HEK293T (cell line): ENCODE measurements around the gene KCNK4.

ENCODE experiments used
- BHLHE40 ChIP-seq: fragments of 450-650 bp; IDR thresholded peaks from 2 replicates; pipeline ENCODE4 v1.6.1; 2016; ENCODE audit warnings: mild to moderate bottlenecking, moderate library complexity, borderline replicate concordance
- FOXK2 ChIP-seq: fragments of 450-650 bp; IDR thresholded peaks from 2 replicates; pipeline ENCODE4 v1.6.1; 2016; ENCODE audit warnings: mild to moderate bottlenecking
- FOXM1 ChIP-seq: fragments of 450-650 bp; IDR thresholded peaks from 2 replicates; pipeline ENCODE4 v1.6.1; 2017; ENCODE audit warnings: mild to moderate bottlenecking, borderline replicate concordance
- ZNF384 ChIP-seq: fragments of 450-650 bp; IDR thresholded peaks from 2 replicates; pipeline ENCODE4 v1.6.1; 2016

DNA sequence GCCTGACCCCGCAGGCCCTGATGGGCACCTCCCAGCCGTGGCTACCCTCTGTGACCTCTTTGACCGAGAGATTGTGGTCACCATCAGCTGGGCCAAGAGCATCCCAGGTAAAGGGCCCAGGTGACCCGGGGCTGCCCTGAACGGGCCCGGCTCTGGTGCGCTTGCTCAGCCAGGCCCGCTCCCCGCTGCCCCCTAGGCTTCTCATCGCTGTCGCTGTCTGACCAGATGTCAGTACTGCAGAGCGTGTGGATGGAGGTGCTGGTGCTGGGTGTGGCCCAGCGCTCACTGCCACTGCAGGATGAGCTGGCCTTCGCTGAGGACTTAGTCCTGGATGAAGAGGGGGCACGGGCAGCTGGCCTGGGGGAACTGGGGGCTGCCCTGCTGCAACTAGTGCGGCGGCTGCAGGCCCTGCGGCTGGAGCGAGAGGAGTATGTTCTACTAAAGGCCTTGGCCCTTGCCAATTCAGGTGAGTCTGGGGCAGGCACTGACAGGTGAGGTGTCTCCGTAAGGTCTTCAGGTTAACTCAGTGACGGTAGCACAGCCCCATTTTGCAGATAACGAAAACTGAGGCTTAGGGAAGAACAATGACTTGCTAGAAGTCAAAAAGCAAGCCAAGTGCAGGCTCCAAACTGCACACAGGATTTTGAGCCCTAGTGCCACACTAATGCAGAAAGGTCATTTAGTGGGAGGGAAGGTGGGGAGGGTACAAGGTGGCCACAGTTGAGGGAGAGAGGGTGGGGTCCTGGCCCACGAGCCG is 23.9 kb downstream of the KCNK4 start:
- TF ChIP-seq ZNF384 (no peak), BHLHE40 (no peak), FOXM1 (no peak), FOXK2 (no peak)
